Upper lobe of right lung (tissue), 1 donor: ENCODE data around the gene ADCY2. TPM values are rescaled to one million over a fixed set of nuclear protein-coding genes. Genes with fewer than 3 reads are reported as not detected.

Experiments used
- ATAC-seq: fragments of 200-7000 bp; cut with Tn5 transposase; one replicate; pipeline ENCODE4 v1.9.1; 2020; ENCODE audit warnings: mild to moderate bottlenecking, moderate library complexity
- DNase-seq: peaks from one replicate; pipeline ENCODE4 v3.0.0-alpha.2; 2020
- H3K27ac ChIP-seq: fragments of 200-600 bp; one replicate; pipeline ENCODE4 v1.8.0; 2022
- H3K27me3 ChIP-seq: fragments of 200-600 bp; one replicate; pipeline ENCODE4 v1.8.0; 2022; ENCODE audit warnings: mild to moderate bottlenecking
- H3K36me3 ChIP-seq: fragments of 200-600 bp; one replicate; pipeline ENCODE4 v1.8.0; 2022
- H3K4me1 ChIP-seq: fragments of 200-600 bp; one replicate; pipeline ENCODE4 v1.8.0; 2022
- H3K4me3 ChIP-seq: fragments of 200-600 bp; one replicate; pipeline ENCODE4 v1.8.0; 2022; ENCODE audit warnings: mild to moderate bottlenecking
- H3K9me3 ChIP-seq: fragments of 200-600 bp; one replicate; pipeline ENCODE4 v1.8.0; 2022
- CTCF ChIP-seq: fragments of 200-600 bp; IDR thresholded peaks from one replicate; pipeline ENCODE4 v1.8.0; 2022; ENCODE audit warnings: antibody characterized with exemption
- intact Hi-C: fragments of 100-400 bp; cut with DNase I; formaldehyde crosslinking; loops from one replicate; pipeline ENCODE4 v1.11.0; 2022
- total RNA-seq: library from RNA; stranded (reverse); fragmentation: NEBNext Ultra II Directional; extraction: Animal tissue kit (Norgen Biotek cat#: 25700); gene quantifications from one replicate; pipeline ENCODE4 v1.2.1, GENCODE V29; 2021
- donor health status: DM: no; HTN: yes; CAD: no; lungs with severe emphysema.

ADCY2 gene
- total RNA-seq, 1 donor from 2014 or later: 0.17 TPM

GRCh38 chr5:7622498-7622897 lies 226.6 kb downstream of the ADCY2 start:
- Histone ChIP-seq H3K36me3 (no peaks in the 10 kb centered on the region), H3K27ac (no peak overlapping the region), H3K9me3 (no peaks in the 10 kb centered on the region), H3K4me3 (no peak overlapping the region), H3K27me3 (no peaks in the 10 kb centered on the region), H3K4me1 (no peaks in the 10 kb centered on the region)
- DNase-seq: no peak
- intact Hi-C loops: no loop called here
- TF ChIP-seq CTCF: no peak
- no peak for ATAC-seq

GRCh38 chr5:7625740-7626139 lies 229.8 kb downstream of the ADCY2 start:
- no peak for TF ChIP-seq CTCF
- intact Hi-C loops: no loop called here
- ATAC-seq (no peak), DNase-seq (no peak)
- no peak overlapping the region for H3K27ac ChIP-seq
- no peaks in the 10 kb centered on the region for H3K4me1 ChIP-seq
- no peaks in the 10 kb centered on the region for H3K36me3 ChIP-seq
- no peak overlapping the region for H3K4me3 ChIP-seq
- H3K27me3 ChIP-seq: no peaks in the 10 kb centered on the region
- H3K9me3 ChIP-seq: no peaks in the 10 kb centered on the region

DNA sequence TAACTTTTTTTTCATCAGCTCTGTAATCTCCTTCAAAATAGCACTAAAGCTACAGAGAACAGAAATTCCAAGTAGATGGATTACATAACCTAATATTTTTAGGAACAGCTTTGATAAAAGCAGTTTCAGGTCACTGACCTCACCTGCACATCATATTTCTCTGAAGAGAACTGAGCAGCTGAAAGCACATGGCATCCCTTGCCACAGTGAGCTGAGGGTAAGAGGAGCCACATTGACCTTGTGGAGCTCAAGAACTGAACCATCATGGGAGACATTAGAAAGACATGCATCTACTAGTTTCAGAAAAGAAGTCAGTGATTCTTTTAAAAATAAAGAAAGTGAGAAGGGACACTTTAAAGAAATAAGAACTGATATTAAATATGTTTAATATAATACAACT lies 232.3 kb downstream of the ADCY2 start:
- Histone ChIP-seq H3K27me3 (no peaks in the 10 kb centered on the region), H3K4me3 (no peak overlapping the region), H3K27ac (no peak overlapping the region), H3K9me3 (no peaks in the 10 kb centered on the region), H3K36me3 (no peaks in the 10 kb centered on the region), H3K4me1 (no peaks in the 10 kb centered on the region)
- DNase-seq (no peak), ATAC-seq (no peak)
- TF ChIP-seq CTCF: no peak
- intact Hi-C loops: no loop called here

GRCh38 chr5:7628820-7629219 lies 232.9 kb downstream of the ADCY2 start:
- TF ChIP-seq CTCF: no peak
- Histone ChIP-seq H3K27ac (no peak overlapping the region), H3K4me1 (no peaks in the 10 kb centered on the region), H3K9me3 (no peaks in the 10 kb centered on the region), H3K27me3 (no peaks in the 10 kb centered on the region), H3K36me3 (no peaks in the 10 kb centered on the region), H3K4me3 (no peak overlapping the region)
- ATAC-seq (no peak), DNase-seq (no peak)
- intact Hi-C loops: no loop called here

DNA sequence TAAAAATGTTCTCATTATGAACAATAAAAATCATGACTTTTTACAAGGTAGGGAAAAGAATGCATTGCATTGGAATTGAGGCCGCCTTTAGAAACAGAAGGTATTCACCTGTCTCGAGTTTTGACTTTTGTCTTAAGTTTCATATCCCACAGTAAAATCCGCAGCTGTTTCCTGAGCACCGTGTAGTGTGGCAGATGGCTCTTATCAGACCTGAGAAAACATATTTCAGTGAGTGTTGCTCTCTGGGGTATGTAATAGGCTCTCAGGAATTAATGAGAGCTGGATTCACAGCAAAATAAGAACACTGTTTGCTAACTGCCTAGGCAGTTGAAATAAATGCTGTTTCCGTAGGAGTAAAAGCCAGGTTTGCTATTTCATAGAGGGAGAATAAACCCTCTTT lies 233.6 kb downstream of the ADCY2 start:
- no peak for DNase-seq
- no peak for ATAC-seq
- no peak overlapping the region for H3K4me3 ChIP-seq
- no peak overlapping the region for H3K27ac ChIP-seq
- no peaks in the 10 kb centered on the region for H3K4me1 ChIP-seq
- no peaks in the 10 kb centered on the region for H3K36me3 ChIP-seq
- no peaks in the 10 kb centered on the region for H3K27me3 ChIP-seq
- TF ChIP-seq CTCF: no peak
- H3K9me3 ChIP-seq: no peaks in the 10 kb centered on the region
- intact Hi-C loops: no loop called here

- ATAC-seq: no peak
- no peaks in the 10 kb centered on the region for H3K36me3 ChIP-seq
- no peak for TF ChIP-seq CTCF
- no peak for DNase-seq
- H3K27ac ChIP-seq: no peak overlapping the region
- no peak overlapping the region for H3K4me3 ChIP-seq
- H3K9me3 ChIP-seq: no peaks in the 10 kb centered on the region
- no peaks in the 10 kb centered on the region for H3K4me1 ChIP-seq
- intact Hi-C loops: no loop called here
- no peaks in the 10 kb centered on the region for H3K27me3 ChIP-seq
Measured at GRCh38 chr5:7634837-7635236, 238.9 kb downstream of the ADCY2 start.
